IMR-90 (cell line): ENCODE measurements around the gene ALDH3B2. TPM values are rescaled to one million over a fixed set of nuclear protein-coding genes. Genes with fewer than 3 reads are reported as not detected.
"Not testable (repeated sequence)": the region's sequence is repeated elsewhere in the genome, so short reads cannot be mapped to it uniquely, and the experiment has no call there.

Source experiments
- ATAC-seq: fragments of 200-7000 bp; cut with Tn5 transposase; 2 replicates; pipeline ENCODE4 v1.9.1; 2020; ENCODE audit warnings: low read depth, mild to moderate bottlenecking, moderate library complexity
- BruUV-seq: library from RNA; stranded (reverse); fragments of 400-500 nt; replicated peaks from 2 replicates; lab custom pipeline; 2021; lab: Mats Ljungman, UMichigan
- CTCF ChIA-PET: fragments of 300-600 bp; formaldehyde crosslinking; extraction: SDS; loops from one replicate; lab custom pipeline; 2021; ENCODE audit warnings: antibody characterized with exemption; lab: Yijun Ruan, JAX
- POLR2A ChIA-PET: fragments of 300-600 bp; sonication (Branson Sonifier 250); formaldehyde crosslinking; loops from one replicate; lab custom pipeline; 2022; ENCODE audit warnings: antibody characterized with exemption; ENCODE audit not compliant: unreplicated experiment; lab: Charles Lee
- DNase-seq: peaks from one replicate; pipeline ENCODE4 v3.0.0; 2013
- H2AFZ ChIP-seq: replicated peaks from 2 replicates; pipeline ENCODE3; 2013; ENCODE audit warnings: low read length, mild to moderate bottlenecking; ENCODE audit not compliant: poor library complexity
- H2AK5ac ChIP-seq: 2 replicates; pipeline ENCODE4 v1.6.1; 2013; ENCODE audit warnings: low read depth, low read length, inconsistent platforms
- H2AK9ac ChIP-seq: replicated peaks from 2 replicates; pipeline ENCODE3; 2013; ENCODE audit warnings: mild to moderate bottlenecking, low read depth, low read length, moderate library complexity; ENCODE audit not compliant: poor library complexity
- H2BK120ac ChIP-seq: 2 replicates; pipeline ENCODE4 v1.6.1; 2013; ENCODE audit warnings: low read depth, low read length, inconsistent platforms
- H2BK15ac ChIP-seq: 3 replicates; pipeline ENCODE4 v1.6.1; 2013; ENCODE audit warnings: low read depth, low read length, inconsistent platforms
- H2BK20ac ChIP-seq: 2 replicates; pipeline ENCODE4 v1.6.1; 2013; ENCODE audit warnings: low read depth, mild to moderate bottlenecking, inconsistent platforms, low read length, moderate library complexity
- H2BK5ac ChIP-seq: 2 replicates; pipeline ENCODE4 v1.6.1; 2013; ENCODE audit warnings: mild to moderate bottlenecking, low read depth, low read length, inconsistent platforms; ENCODE audit not compliant: poor library complexity, severe bottlenecking
- H3K14ac ChIP-seq: replicated peaks from 2 replicates; pipeline ENCODE4 v1.6.1; 2013; ENCODE audit warnings: low read depth, low read length, inconsistent platforms
- H3K18ac ChIP-seq: 2 replicates; pipeline ENCODE4 v1.6.1; 2013; ENCODE audit warnings: low read depth, low read length, control low read depth
- H3K23ac ChIP-seq: 2 replicates; pipeline ENCODE4 v1.6.1; 2013; ENCODE audit warnings: low read depth, low read length, inconsistent platforms
- H3K27ac ChIP-seq: 2 replicates; pipeline ENCODE4 v1.5.1; 2013; ENCODE audit warnings: mild to moderate bottlenecking, control low read depth, low read length; ENCODE audit not compliant: insufficient read depth
- H3K27me3 ChIP-seq: 2 replicates; pipeline ENCODE4 v1.6.1; 2013; ENCODE audit warnings: low read length; ENCODE audit not compliant: control insufficient read depth, insufficient read depth
- H3K36me3 ChIP-seq: 2 replicates; pipeline ENCODE4 v1.6.1; 2013; ENCODE audit warnings: low read length, mixed read lengths; ENCODE audit not compliant: control insufficient read depth, insufficient read depth
- H3K4ac ChIP-seq: 2 replicates; pipeline ENCODE4 v1.6.1; 2013; ENCODE audit warnings: low read depth, low read length, inconsistent platforms
- H3K4me1 ChIP-seq: 2 replicates; pipeline ENCODE4 v1.6.1; 2013; ENCODE audit warnings: low read length, mixed read lengths; ENCODE audit not compliant: control insufficient read depth, insufficient read depth
- H3K4me2 ChIP-seq: 2 replicates; pipeline ENCODE4 v1.6.1; 2013; ENCODE audit warnings: low read depth, mild to moderate bottlenecking, control low read depth, low read length, moderate library complexity
- H3K4me3 ChIP-seq: 2 replicates; pipeline ENCODE4 v1.5.1; 2013; ENCODE audit warnings: low read depth, mild to moderate bottlenecking, control low read depth, low read length, moderate library complexity; ENCODE audit not compliant: insufficient read depth
- H3K56ac ChIP-seq: 2 replicates; pipeline ENCODE4 v1.6.1; 2013; ENCODE audit warnings: low read length, inconsistent platforms; ENCODE audit not compliant: insufficient read depth; ENCODE audit errors: extremely low read depth
- H3K79me1 ChIP-seq, 2 experiments: 2 replicates each; pipeline ENCODE4 v1.6.1; 2013; ENCODE audit warnings: low read length in 2 of 2, inconsistent platforms in 1 of 2, low read depth in 1 of 2
- H3K9ac ChIP-seq: 2 replicates; pipeline ENCODE4 v1.6.1; 2013; ENCODE audit warnings: low read depth, low read length, control low read depth
- H3K9me1 ChIP-seq: 2 replicates; pipeline ENCODE4 v1.6.1; 2013; ENCODE audit warnings: low read length, inconsistent platforms; ENCODE audit not compliant: insufficient read depth
- H3K9me3 ChIP-seq: 2 replicates; pipeline ENCODE4 v1.6.1; 2013; ENCODE audit warnings: low read length; ENCODE audit not compliant: control insufficient read depth, insufficient read depth
- H4K20me1 ChIP-seq: 2 replicates; pipeline ENCODE4 v1.6.1; 2013; ENCODE audit warnings: low read length, inconsistent platforms; ENCODE audit not compliant: insufficient read depth
- H4K5ac ChIP-seq: 2 replicates; pipeline ENCODE4 v1.6.1; 2013; ENCODE audit warnings: mild to moderate bottlenecking, low read depth, low read length, control low read depth
- H4K8ac ChIP-seq, 2 experiments: 2 replicates each; pipeline ENCODE4 v1.6.1; 2013; ENCODE audit warnings: low read depth in 2 of 2, low read length in 2 of 2, control low read depth in 1 of 2, inconsistent platforms in 1 of 2
- H4K91ac ChIP-seq: 2 replicates; pipeline ENCODE4 v1.6.1; 2013; ENCODE audit warnings: low read depth, low read length, inconsistent platforms; ENCODE audit not compliant: insufficient read depth
- WGBS, 2 experiments: methylation state at CpG; one replicate each; pipeline versions ENCODE4 v1.1.5 to v1.1.7; 2013; ENCODE audit warnings: missing lambda C conversion rate in 2 of 2; ENCODE audit not compliant: insufficient read length in 1 of 2; ENCODE audit errors: extremely low coverage in 2 of 2; 5-methylcytosine and 5-hydroxymethylcytosine counted together
- dilution Hi-C: fragments of 300-500 bp; cut with HindIII; formaldehyde crosslinking; loops from one replicate; pipeline ENCODE4 v1.14.3; 2018; ENCODE audit warnings: low sequenced_read_pairs; ENCODE audit not compliant: unreplicated experiment
- in situ Hi-C: fragments of 300-500 bp; cut with MboI; formaldehyde crosslinking; loops from 3 replicates; pipeline ENCODE4 v1.14.3; 2019; ENCODE audit warnings: low sequenced_read_pairs, inconsistent platforms, mixed read lengths
- intact Hi-C: fragments of 100-400 bp; cut with micrococcal nuclease; formaldehyde crosslinking; loops from 2 replicates; pipeline ENCODE4 v1.10.0; 2022
- polyA plus RNA-seq, 3 experiments: library from polyadenylated mRNA; depleted of rRNA; stranded (reverse); fragments of >200 nt; gene quantifications; 2 replicates each; pipeline ENCODE4 v1.2.3, GENCODE V29; 2012; ENCODE audit warnings: low replicate concordance in 1 of 3
- total RNA-seq: library from RNA; depleted of rRNA; stranded (reverse); fragments of >200 nt; gene quantifications from 2 replicates; pipeline ENCODE4 v1.2.3, GENCODE V29; 2012

The ALDH3B2 gene
- total and polyA plus RNA-seq, 2 of the 4 experiments (the other 2 are of a cell fraction): not detected

DNA sequence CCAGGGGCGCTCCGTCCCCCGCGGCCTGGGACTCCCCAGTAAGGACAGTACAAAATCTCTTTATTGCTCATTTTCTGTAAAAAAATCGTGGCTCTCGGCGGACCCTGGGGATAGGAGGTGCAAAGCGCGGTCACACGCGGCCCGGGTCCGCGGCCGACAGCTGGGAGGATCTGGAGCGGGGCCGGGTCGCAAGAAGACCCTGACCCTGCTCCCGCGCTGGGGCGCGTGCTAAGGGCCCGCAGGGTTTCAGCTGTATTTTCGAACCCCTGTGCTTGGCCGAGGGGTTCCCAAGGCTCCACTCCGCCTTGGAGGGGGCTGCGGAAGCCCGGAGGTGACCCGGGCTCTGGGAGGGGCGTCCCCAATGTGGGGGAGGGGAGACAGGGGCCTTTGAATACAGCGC is 36.8 kb upstream of the ALDH3B2 start:
- H3K14ac ChIP-seq, H4K20me1 ChIP-seq, H3K23ac ChIP-seq, H3K4me3 ChIP-seq, H2AK5ac ChIP-seq, H3K56ac ChIP-seq, H3K4me2 ChIP-seq, H2AK9ac ChIP-seq, H3K4ac ChIP-seq, H3K9me3 ChIP-seq, BruUV-seq, H2BK15ac ChIP-seq, H4K5ac ChIP-seq, H3K36me3 ChIP-seq, POLR2A ChIA-PET, dilution Hi-C loops, H2BK5ac ChIP-seq, CTCF ChIA-PET, intact Hi-C loops, in situ Hi-C loops, H2BK20ac ChIP-seq, H3K9me1 ChIP-seq, H3K27me3 ChIP-seq, H3K18ac ChIP-seq, H2BK120ac ChIP-seq, H3K79me1 ChIP-seq, H3K9ac ChIP-seq, H4K91ac ChIP-seq, H2AFZ ChIP-seq, DNase-seq, H4K8ac ChIP-seq, H3K27ac ChIP-seq, H3K4me1 ChIP-seq, ATAC-seq: not testable (repeated sequence)
- 3% methylated on average over 5 of the region's 31 CpGs; no CpG with 5 or more reads in 1 of the 2 experiments for WGBS, 2 experiments

GRCh38 chr11:67709806-67710205 is 35.4 kb upstream of the ALDH3B2 start:
- H4K91ac ChIP-seq, H3K9me3 ChIP-seq, H3K79me1 ChIP-seq, H2BK15ac ChIP-seq, DNase-seq, H2BK120ac ChIP-seq, H2BK20ac ChIP-seq, ATAC-seq, CTCF ChIA-PET, POLR2A ChIA-PET, H3K27ac ChIP-seq, H4K20me1 ChIP-seq, H3K4me3 ChIP-seq, H3K9ac ChIP-seq, H3K23ac ChIP-seq, intact Hi-C loops, dilution Hi-C loops, H3K14ac ChIP-seq, H3K9me1 ChIP-seq, H2AK9ac ChIP-seq, H4K8ac ChIP-seq, H4K5ac ChIP-seq, H3K4ac ChIP-seq, H3K4me1 ChIP-seq, in situ Hi-C loops, BruUV-seq, H3K36me3 ChIP-seq, H2AFZ ChIP-seq, H3K56ac ChIP-seq, H2AK5ac ChIP-seq, H2BK5ac ChIP-seq, H3K18ac ChIP-seq, H3K4me2 ChIP-seq: not testable (repeated sequence)
- WGBS, 2 experiments: 83% methylated on average over 2 of the region's 11 CpGs; no CpG with 5 or more reads in 1 of the 2 experiments
- peaks cover 10% of the 10 kb centered on the region for H3K27me3 ChIP-seq
